Measurements from ENCODE around the gene GCGR.

The GCGR gene

GRCh38 chr17:81803728-81804558, at the start of gene GCGR:
TSS of gene GCGR (plus strand) at chr17:81804150. CDS start at chr17:81809019, 4,869 bp downstream.
- FAIRE-seq: no peak
- no peak for DNase-seq (ENCODE audit: low spot score)

- FAIRE-seq (no peak), DNase-seq (ENCODE audit: low spot score) (no peak)
Observed at GRCh38 chr17:81792675-81793615, 11.0 kb upstream of the GCGR start.

- DNase-seq (ENCODE audit: low spot score): no peak
- FAIRE-seq: no peak
Observed at GRCh38 chr17:81794074-81794476, 9.9 kb upstream of the GCGR start.

- no peak for FAIRE-seq
- DNase-seq (ENCODE audit: low spot score): no peak
Observed at GRCh38 chr17:81794509-81794908, 9.4 kb upstream of the GCGR start.

GRCh38 chr17:81801327-81801726, 2.6 kb upstream of the GCGR start:
- DNase-seq (ENCODE audit: low spot score): no peak
- FAIRE-seq: no peak

GRCh38 chr17:81802048-81802758, 1.7 kb upstream of the GCGR start:
- DNase-seq (ENCODE audit: low spot score) (no peak), FAIRE-seq (no peak)

GRCh38 chr17:81802856-81803643, 900 bp upstream of the GCGR start:
- peak; percentile 37 for FAIRE-seq
- DNase-seq (ENCODE audit: low spot score): no peak

GRCh38 chr17:81804559-81805399, 829 bp downstream of the GCGR start:
- DNase-seq (ENCODE audit: low spot score) (no peak), FAIRE-seq (no peak)

GRCh38 chr17:81805707-81806460, 1.9 kb downstream of the GCGR start:
- FAIRE-seq (no peak), DNase-seq (ENCODE audit: low spot score) (no peak)

GRCh38 chr17:81806461-81807209, 2.7 kb downstream of the GCGR start:
- DNase-seq (ENCODE audit: low spot score): no peak
- no peak for FAIRE-seq

GRCh38 chr17:81807210-81807719, 3.3 kb downstream of the GCGR start:
- FAIRE-seq: peak; percentile 30

GRCh38 chr17:81807839-81808238, 3.9 kb downstream of the GCGR start:
- FAIRE-seq: no peak
- DNase-seq (ENCODE audit: low spot score): no peak

More at GRCh38 chr17:81807210-81807719, 3.3 kb downstream of the GCGR start:
- DNase-seq (ENCODE audit: low spot score): no peak

GRCh38 chr17:81808778-81809555, 5.0 kb downstream of the GCGR start:
- DNase-seq (ENCODE audit: low spot score) (no peak), FAIRE-seq (peak; percentile 99)

GRCh38 chr17:81809556-81809998, 5.6 kb downstream of the GCGR start:
- DNase-seq (ENCODE audit: low spot score) (no peak), FAIRE-seq (no peak)

GRCh38 chr17:81810476-81810875, 6.5 kb downstream of the GCGR start:
- peak; percentile 37 for FAIRE-seq

GRCh38 chr17:81810892-81811704, 7.1 kb downstream of the GCGR start:
- FAIRE-seq (peak; percentile 9), DNase-seq (ENCODE audit: low spot score) (no peak)

More at GRCh38 chr17:81810476-81810875, 6.5 kb downstream of the GCGR start:
- DNase-seq (ENCODE audit: low spot score): no peak

Measured in urothelium cell line (cell line).